ENCODE results near the gene PDE1A.

DNA sequence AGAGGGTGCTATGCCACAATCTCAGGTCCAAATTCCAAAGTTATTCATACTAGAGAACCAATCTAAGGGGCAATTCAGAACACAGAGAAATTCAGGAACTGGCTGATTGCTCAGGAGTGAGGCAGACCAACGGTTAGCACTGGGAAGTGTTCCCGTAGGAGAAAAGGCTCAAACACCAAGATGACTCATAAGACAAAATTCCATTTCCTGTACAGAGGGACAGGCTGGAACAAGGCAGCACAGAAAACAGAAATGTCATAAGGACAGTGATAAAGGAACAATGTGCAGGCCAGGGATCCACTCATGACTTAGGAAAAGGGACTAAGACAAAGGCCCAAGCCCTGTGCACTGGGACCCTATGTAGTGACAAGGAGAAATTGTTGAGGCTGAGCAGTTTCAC lies 54.2 kb downstream of the PDE1A start:
- TF ChIP-seq POLR2AphosphoS5 (IDR thresholded peaks at IDR 0.05; ENCODE audit: insufficient read depth in 1 of 2, low read depth in 1 of 2), result peak in 1 of 2 donors; percentile 85
- no peak for TF ChIP-seq POLR2A (IDR thresholded peaks at IDR 0.05)
- TF ChIP-seq, protein P1, sequence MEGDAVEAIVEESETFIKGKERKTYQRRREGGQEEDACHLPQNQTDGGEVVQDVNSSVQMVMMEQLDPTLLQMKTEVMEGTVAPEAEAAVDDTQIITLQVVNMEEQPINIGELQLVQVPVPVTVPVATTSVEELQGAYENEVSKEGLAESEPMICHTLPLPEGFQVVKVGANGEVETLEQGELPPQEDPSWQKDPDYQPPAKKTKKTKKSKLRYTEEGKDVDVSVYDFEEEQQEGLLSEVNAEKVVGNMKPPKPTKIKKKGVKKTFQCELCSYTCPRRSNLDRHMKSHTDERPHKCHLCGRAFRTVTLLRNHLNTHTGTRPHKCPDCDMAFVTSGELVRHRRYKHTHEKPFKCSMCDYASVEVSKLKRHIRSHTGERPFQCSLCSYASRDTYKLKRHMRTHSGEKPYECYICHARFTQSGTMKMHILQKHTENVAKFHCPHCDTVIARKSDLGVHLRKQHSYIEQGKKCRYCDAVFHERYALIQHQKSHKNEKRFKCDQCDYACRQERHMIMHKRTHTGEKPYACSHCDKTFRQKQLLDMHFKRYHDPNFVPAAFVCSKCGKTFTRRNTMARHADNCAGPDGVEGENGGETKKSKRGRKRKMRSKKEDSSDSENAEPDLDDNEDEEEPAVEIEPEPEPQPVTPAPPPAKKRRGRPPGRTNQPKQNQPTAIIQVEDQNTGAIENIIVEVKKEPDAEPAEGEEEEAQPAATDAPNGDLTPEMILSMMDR (IDR thresholded peaks at IDR 0.05), result no peak
